Immature natural killer cell (primary cell): Measurements from ENCODE around the gene SLX9. TPM values are rescaled to one million over a fixed set of nuclear protein-coding genes. Genes with fewer than 3 reads are reported as not detected.
A peak's percentile ranks its signal among the peaks of the same experiment; 100 is the strongest.
"Not testable (repeated sequence)": the region's sequence is repeated elsewhere in the genome, so short reads cannot be mapped to it uniquely, and the experiment has no call there.

Experiments used
- DNase-seq, 3 donors: peaks; one replicate each; pipeline ENCODE4 v3.0.0; 2022; ENCODE audit warnings: mixed read lengths in 1 of 3
- H3K27ac Mint-ChIP-seq, 6 donors: one replicate each; pipeline ENCODE4 v1.8.0; 2020; ENCODE audit warnings: mixed read lengths in 6 of 6, mild to moderate bottlenecking in 5 of 6, inconsistent platforms in 4 of 6, moderate library complexity in 3 of 6
- H3K27me3 Mint-ChIP-seq, 3 donors: one replicate each; pipeline ENCODE4 v1.8.0; 2020 to 2021; ENCODE audit warnings: low read depth in 3 of 3, mild to moderate bottlenecking in 3 of 3, mixed read lengths in 3 of 3, moderate library complexity in 3 of 3, inconsistent platforms in 1 of 3
- H3K36me3 Mint-ChIP-seq, 3 donors: one replicate each; pipeline ENCODE4 v1.8.0; 2020; ENCODE audit warnings: mixed read lengths in 3 of 3, inconsistent platforms in 2 of 3, mild to moderate bottlenecking in 2 of 3
- H3K4me1 Mint-ChIP-seq, 2 donors: one replicate each; pipeline ENCODE4 v1.8.0; 2020; ENCODE audit warnings: inconsistent platforms in 2 of 2, mild to moderate bottlenecking in 2 of 2, mixed read lengths in 2 of 2, moderate library complexity in 1 of 2
- H3K4me3 Mint-ChIP-seq, 5 donors: one replicate each; pipeline ENCODE4 v1.8.0; 2020; ENCODE audit warnings: mild to moderate bottlenecking in 5 of 5, mixed read lengths in 5 of 5, inconsistent platforms in 3 of 5, moderate library complexity in 3 of 5
- H3K9me3 Mint-ChIP-seq, 6 donors: one replicate each; pipeline ENCODE4 v1.8.0; 2020; ENCODE audit warnings: mild to moderate bottlenecking in 6 of 6, mixed read lengths in 6 of 6, inconsistent platforms in 4 of 6, moderate library complexity in 3 of 6
- polyA plus RNA-seq, 3 donors: library from polyadenylated mRNA; unstranded; fragments of 300-500 nt; fragmentation: Illumina TruSeq; gene quantifications; one replicate each; pipeline ENCODE4 v1.2.3, GENCODE V29; 2021

SLX9 gene
- polyA plus RNA-seq, 3 donors from 2014 or later: 7.1 to 12.4 (median 11.3) TPM

GRCh38 chr21:44923480-44924084 lies 16.2 kb upstream of the SLX9 start:
- Mint-ChIP-seq H3K4me3 (peak overlapping the region; percentile 3 to 90 (median 39)), H3K27ac (peak overlapping the region; percentile 86 to 97 (median 94)), H3K9me3 (no peaks in the 10 kb centered on the region), H3K36me3 (peaks cover 0 to 7% (median 4%) of the 10 kb centered on the region in 3 donors), H3K27me3 (peaks cover 11 to 27% (median 20%) of the 10 kb centered on the region in 3 donors), H3K4me1 (peaks cover 80 to 86% of the 10 kb centered on the region in 2 donors)
- DNase-seq: no peak

GRCh38 chr21:44924606-44925377 lies 15.0 kb upstream of the SLX9 start:
- Mint-ChIP-seq H3K27ac (peak overlapping the region; percentile 86 to 97 (median 94)), H3K36me3 (peaks cover 0 to 4% (median 0%) of the 10 kb centered on the region in 3 donors), H3K9me3 (no peaks in the 10 kb centered on the region), H3K4me3 (peak overlapping the region; percentile 67 to 91 (median 87)), H3K4me1 (peaks cover 86 to 92% of the 10 kb centered on the region in 2 donors), H3K27me3 (peaks cover 7 to 18% (median 15%) of the 10 kb centered on the region in 3 donors)
- peak; percentile 36 to 46 (median 41) for DNase-seq

GRCh38 chr21:44925378-44925755 lies 14.5 kb upstream of the SLX9 start:
- H3K4me1 Mint-ChIP-seq: peaks cover 92 to 98% of the 10 kb centered on the region in 2 donors
- peak overlapping the region; percentile 86 to 97 (median 94) for H3K27ac Mint-ChIP-seq
- peak overlapping the region; percentile 67 to 91 (median 87) for H3K4me3 Mint-ChIP-seq
- peaks cover 6 to 16% (median 11%) of the 10 kb centered on the region in 3 donors for H3K27me3 Mint-ChIP-seq
- peak in 2 of 3 donors; percentile 40 to 48 for DNase-seq
- H3K9me3 Mint-ChIP-seq: no peaks in the 10 kb centered on the region
- H3K36me3 Mint-ChIP-seq: peaks cover 0 to 4% (median 0%) of the 10 kb centered on the region in 3 donors

- peaks cover 6 to 18% (median 12%) of the 10 kb centered on the region in 3 donors for H3K27me3 Mint-ChIP-seq
- H3K4me1 Mint-ChIP-seq: peaks cover 94 to 100% of the 10 kb centered on the region in 2 donors
- H3K4me3 Mint-ChIP-seq: peak overlapping the region; percentile 79 to 91 (median 90)
- H3K9me3 Mint-ChIP-seq: no peaks in the 10 kb centered on the region
- H3K27ac Mint-ChIP-seq: peak overlapping the region; percentile 86 to 97 (median 96)
- no peaks in the 10 kb centered on the region for H3K36me3 Mint-ChIP-seq
- DNase-seq: peak; percentile 48 to 54 (median 49)
Measured at GRCh38 chr21:44926331-44927101, 13.3 kb upstream of the SLX9 start.

GRCh38 chr21:44927259-44927586 lies 12.6 kb upstream of the SLX9 start:
- peaks cover 6 to 18% (median 12%) of the 10 kb centered on the region in 3 donors for H3K27me3 Mint-ChIP-seq
- H3K4me3 Mint-ChIP-seq: peak overlapping the region; percentile 79 to 91 (median 90)
- peaks cover 89 to 93% of the 10 kb centered on the region in 2 donors for H3K4me1 Mint-ChIP-seq
- no peaks in the 10 kb centered on the region for H3K36me3 Mint-ChIP-seq
- DNase-seq: no peak
- H3K9me3 Mint-ChIP-seq: no peaks in the 10 kb centered on the region
- H3K27ac Mint-ChIP-seq: peak overlapping the region; percentile 86 to 97 (median 96)

- DNase-seq: peak; percentile 76 to 79 (median 77)
- Mint-ChIP-seq H3K4me1 (peaks cover 83 to 87% of the 10 kb centered on the region in 2 donors), H3K27me3 (peaks cover 6 to 18% (median 12%) of the 10 kb centered on the region in 3 donors), H3K9me3 (no peaks in the 10 kb centered on the region), H3K36me3 (no peaks in the 10 kb centered on the region), H3K4me3 (peak overlapping the region; percentile 79 to 91 (median 90)), H3K27ac (peak overlapping the region; percentile 86 to 97 (median 95))
Measured at GRCh38 chr21:44927587-44928461, 12.0 kb upstream of the SLX9 start.

- DNase-seq, H3K36me3 Mint-ChIP-seq, H3K9me3 Mint-ChIP-seq: not testable (repeated sequence)
- Mint-ChIP-seq H3K27ac (peak overlapping the region; percentile 86 to 97 (median 95)), H3K27me3 (peaks cover 6 to 18% (median 12%) of the 10 kb centered on the region in 3 donors), H3K4me3 (peak overlapping the region; percentile 82 to 92 (median 90)), H3K4me1 (peaks cover 79 to 83% of the 10 kb centered on the region in 2 donors)
Measured at GRCh38 chr21:44928500-44929241, 11.2 kb upstream of the SLX9 start.

- Mint-ChIP-seq H3K9me3 (no peaks in the 10 kb centered on the region), H3K27me3 (peaks cover 6 to 18% (median 12%) of the 10 kb centered on the region in 3 donors), H3K4me1 (peaks cover 73 to 76% of the 10 kb centered on the region in 2 donors)
Measured at GRCh38 chr21:44929242-44929798, 10.5 kb upstream of the SLX9 start.

GRCh38 chr21:44929799-44930542 lies 9.9 kb upstream of the SLX9 start:
- Mint-ChIP-seq H3K36me3 (no peaks in the 10 kb centered on the region), H3K4me3 (peak overlapping the region; percentile 82 to 92 (median 89)), H3K4me1 (peaks cover 66 to 70% of the 10 kb centered on the region in 2 donors), H3K27ac (peak overlapping the region; percentile 86 to 95 (median 89)), H3K9me3 (no peaks in the 10 kb centered on the region), H3K27me3 (peaks cover 6 to 18% (median 12%) of the 10 kb centered on the region in 3 donors)
- DNase-seq: no peak

More at GRCh38 chr21:44929242-44929798, 10.5 kb upstream of the SLX9 start:
- Mint-ChIP-seq H3K4me3 (peak overlapping the region; percentile 58 to 92 (median 86)), H3K27ac (peak overlapping the region; percentile 86 to 95 (median 89)), H3K36me3 (no peaks in the 10 kb centered on the region)
- DNase-seq: no peak

GRCh38 chr21:44930543-44930981 lies 9.3 kb upstream of the SLX9 start:
- peaks cover 60 to 64% of the 10 kb centered on the region in 2 donors for H3K4me1 Mint-ChIP-seq
- peak overlapping the region; percentile 86 to 95 (median 89) for H3K27ac Mint-ChIP-seq
- no peaks in the 10 kb centered on the region for H3K9me3 Mint-ChIP-seq
- H3K36me3 Mint-ChIP-seq: no peaks in the 10 kb centered on the region
- peaks cover 0 to 12% (median 7%) of the 10 kb centered on the region in 3 donors for H3K27me3 Mint-ChIP-seq
- peak overlapping the region; percentile 82 to 92 (median 89) for H3K4me3 Mint-ChIP-seq
- peak; percentile 75 to 84 (median 76) for DNase-seq

GRCh38 chr21:44931137-44931500 lies 8.7 kb upstream of the SLX9 start:
- no peaks in the 10 kb centered on the region for H3K36me3 Mint-ChIP-seq

More at GRCh38 chr21:44931137-44931500, 8.7 kb upstream of the SLX9 start:
- Mint-ChIP-seq H3K4me3 (peak overlapping the region; percentile 82 to 92 (median 89)), H3K27ac (peak overlapping the region; percentile 86 to 95 (median 88)), H3K9me3 (no peaks in the 10 kb centered on the region), H3K27me3 (peaks cover 0 to 9% (median 6%) of the 10 kb centered on the region in 3 donors), H3K4me1 (peaks cover 56 to 58% of the 10 kb centered on the region in 2 donors)
- DNase-seq: peak in 1 of 3 donors; percentile 41
